HepG2 (cell line): Measurements from ENCODE around the gene TMEM125. TPM values are rescaled to one million over a fixed set of nuclear protein-coding genes. Genes with fewer than 3 reads are reported as not detected.
A peak's percentile ranks its signal among the peaks of the same experiment; 100 is the strongest.

Experiments
- ATM ChIP-seq: fragments of 450-650 bp; IDR thresholded peaks from 2 replicates; pipeline ENCODE4 v1.7.1; 2017; ENCODE audit warnings: mild to moderate bottlenecking, borderline replicate concordance
- KDM2A ChIP-seq: sonication (generic); formaldehyde crosslinking; IDR thresholded peaks from 2 replicates; pipeline ENCODE4 v1.4.0; 2020; ENCODE audit warnings: low read depth, missing genetic modification reagents, borderline replicate concordance
- NCOA5 ChIP-seq: sonication (generic); formaldehyde crosslinking; IDR thresholded peaks from 2 replicates; pipeline ENCODE4 v1.4.0; 2020; ENCODE audit warnings: missing genetic modification reagents
- RORA ChIP-seq: sonication (generic); formaldehyde crosslinking; IDR thresholded peaks from 2 replicates; pipeline ENCODE4 v1.5.0; 2020; ENCODE audit warnings: mild to moderate bottlenecking, missing genetic modification reagents, moderate library complexity
- SMC3 ChIP-seq: IDR thresholded peaks from 2 replicates; pipeline ENCODE4 v1.6.1; 2011; ENCODE audit warnings: low read length, improper control_type of control experiment
- SNRNP70 ChIP-seq: fragments of 200-400 bp; formaldehyde crosslinking; IDR thresholded peaks from 2 replicates; pipeline ENCODE4 v1.6.1; 2017; ENCODE audit warnings: mild to moderate bottlenecking, low read depth, low read length, moderate library complexity
- ZFP41 ChIP-seq: sonication (generic); formaldehyde crosslinking; IDR thresholded peaks from 2 replicates; pipeline ENCODE4 v1.4.0; 2020; ENCODE audit warnings: mild to moderate bottlenecking, missing genetic modification reagents, borderline replicate concordance
- ZNF142 ChIP-seq: sonication (generic); formaldehyde crosslinking; IDR thresholded peaks from 2 replicates; pipeline ENCODE4 v1.4.0; 2020; ENCODE audit warnings: missing genetic modification reagents
- ZNF253 ChIP-seq: sonication (generic); formaldehyde crosslinking; IDR thresholded peaks from 2 replicates; pipeline ENCODE4 v1.8.0; 2022; ENCODE audit warnings: mild to moderate bottlenecking, missing genetic modification reagents, borderline replicate concordance
- ZNF737 ChIP-seq: sonication (generic); formaldehyde crosslinking; IDR thresholded peaks from 2 replicates; pipeline ENCODE4 v1.5.0; 2020; ENCODE audit warnings: missing genetic modification reagents, mild to moderate bottlenecking, borderline replicate concordance
- polyA plus RNA-seq, 8 experiments: library from polyadenylated mRNA; depleted of rRNA in 3 of 8; stranded (reverse) in 7 of 8; unstranded in 1 of 8; fragments of >200 nt; fragmentation: Illumina TruSeq in 4 of 8; extraction: Trizol in 4 of 8; gene quantifications; 2 replicates each; pipeline versions ENCODE4 v1.2.1 to v1.2.3, GENCODE V29; 2011 to 2016; ENCODE audit warnings: low read depth in 4 of 8, missing spikeins in 1 of 8, mixed read lengths in 1 of 8; ENCODE audit not compliant: insufficient read depth in 1 of 8
- total RNA-seq, 5 experiments: library from RNA; depleted of rRNA; stranded (reverse); fragments of >200 nt; fragmentation: Illumina TruSeq; extraction: Trizol; gene quantifications; 2 replicates each; pipeline ENCODE4 v1.2.3, GENCODE V29; 2016; ENCODE audit warnings: low read depth in 1 of 5
- TF ChIP-seq, protein P1 (sequence below): sonication (generic); formaldehyde crosslinking; IDR thresholded peaks from 2 replicates; pipeline ENCODE4 v1.4.0; 2020; ENCODE audit warnings: missing genetic modification reagents, borderline replicate concordance
- TF ChIP-seq, protein P2 (sequence below): sonication (generic); formaldehyde crosslinking; IDR thresholded peaks from 2 replicates; pipeline ENCODE4 v1.5.0; 2020; ENCODE audit warnings: mild to moderate bottlenecking, low read depth, missing genetic modification reagents, borderline replicate concordance
- TF ChIP-seq, protein P3 (sequence below): IDR thresholded peaks from 2 replicates; pipeline ENCODE4 v1.6.1; 2012; ENCODE audit warnings: low read depth, low read length, improper control_type of control experiment

The TMEM125 gene
- total and polyA plus RNA-seq, 2 of the 13 experiments (the other 11 are each of a cell fraction or from before 2014, with no cell fraction given), result 0.03 TPM; not detected in 1

- TF ChIP-seq RORA (CRISPR knock-in tag) (no peak), SNRNP70 (no peak), ATM (no peak), ZNF142 (no peak), ZFP41 (CRISPR knock-in tag) (no peak), KDM2A (CRISPR knock-in tag) (0 out of 2 replicates have a peak, but pooled peaks have one; percentile 14), SMC3 (0 out of 2 replicates have a peak, but pooled peaks have one; percentile 10), ZNF737 (CRISPR knock-in tag) (no peak), NCOA5 (CRISPR knock-in tag) (no peak), ZNF253 (CRISPR knock-in tag) (no peak)
- TF ChIP-seq, protein P1, sequence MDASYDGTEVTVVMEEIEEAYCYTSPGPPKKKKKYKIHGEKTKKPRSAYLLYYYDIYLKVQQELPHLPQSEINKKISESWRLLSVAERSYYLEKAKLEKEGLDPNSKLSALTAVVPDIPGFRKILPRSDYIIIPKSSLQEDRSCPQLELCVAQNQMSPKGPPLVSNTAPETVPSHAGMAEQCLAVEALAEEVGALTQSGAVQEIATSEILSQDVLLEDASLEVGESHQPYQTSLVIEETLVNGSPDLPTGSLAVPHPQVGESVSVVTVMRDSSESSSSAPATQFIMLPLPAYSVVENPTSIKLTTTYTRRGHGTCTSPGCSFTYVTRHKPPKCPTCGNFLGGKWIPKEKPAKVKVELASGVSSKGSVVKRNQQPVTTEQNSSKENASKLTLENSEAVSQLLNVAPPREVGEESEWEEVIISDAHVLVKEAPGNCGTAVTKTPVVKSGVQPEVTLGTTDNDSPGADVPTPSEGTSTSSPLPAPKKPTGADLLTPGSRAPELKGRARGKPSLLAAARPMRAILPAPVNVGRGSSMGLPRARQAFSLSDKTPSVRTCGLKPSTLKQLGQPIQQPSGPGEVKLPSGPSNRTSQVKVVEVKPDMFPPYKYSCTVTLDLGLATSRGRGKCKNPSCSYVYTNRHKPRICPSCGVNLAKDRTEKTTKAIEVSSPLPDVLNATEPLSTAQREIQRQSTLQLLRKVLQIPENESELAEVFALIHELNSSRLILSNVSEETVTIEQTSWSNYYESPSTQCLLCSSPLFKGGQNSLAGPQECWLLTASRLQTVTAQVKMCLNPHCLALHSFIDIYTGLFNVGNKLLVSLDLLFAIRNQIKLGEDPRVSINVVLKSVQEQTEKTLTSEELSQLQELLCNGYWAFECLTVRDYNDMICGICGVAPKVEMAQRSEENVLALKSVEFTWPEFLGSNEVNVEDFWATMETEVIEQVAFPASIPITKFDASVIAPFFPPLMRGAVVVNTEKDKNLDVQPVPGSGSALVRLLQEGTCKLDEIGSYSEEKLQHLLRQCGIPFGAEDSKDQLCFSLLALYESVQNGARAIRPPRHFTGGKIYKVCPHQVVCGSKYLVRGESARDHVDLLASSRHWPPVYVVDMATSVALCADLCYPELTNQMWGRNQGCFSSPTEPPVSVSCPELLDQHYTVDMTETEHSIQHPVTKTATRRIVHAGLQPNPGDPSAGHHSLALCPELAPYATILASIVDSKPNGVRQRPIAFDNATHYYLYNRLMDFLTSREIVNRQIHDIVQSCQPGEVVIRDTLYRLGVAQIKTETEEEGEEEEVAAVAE (CRISPR knock-in tag), result no peak
- TF ChIP-seq, protein P2, sequence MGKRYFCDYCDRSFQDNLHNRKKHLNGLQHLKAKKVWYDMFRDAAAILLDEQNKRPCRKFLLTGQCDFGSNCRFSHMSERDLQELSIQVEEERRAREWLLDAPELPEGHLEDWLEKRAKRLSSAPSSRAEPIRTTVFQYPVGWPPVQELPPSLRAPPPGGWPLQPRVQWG (CRISPR knock-in tag), result no peak
- TF ChIP-seq, protein P3, sequence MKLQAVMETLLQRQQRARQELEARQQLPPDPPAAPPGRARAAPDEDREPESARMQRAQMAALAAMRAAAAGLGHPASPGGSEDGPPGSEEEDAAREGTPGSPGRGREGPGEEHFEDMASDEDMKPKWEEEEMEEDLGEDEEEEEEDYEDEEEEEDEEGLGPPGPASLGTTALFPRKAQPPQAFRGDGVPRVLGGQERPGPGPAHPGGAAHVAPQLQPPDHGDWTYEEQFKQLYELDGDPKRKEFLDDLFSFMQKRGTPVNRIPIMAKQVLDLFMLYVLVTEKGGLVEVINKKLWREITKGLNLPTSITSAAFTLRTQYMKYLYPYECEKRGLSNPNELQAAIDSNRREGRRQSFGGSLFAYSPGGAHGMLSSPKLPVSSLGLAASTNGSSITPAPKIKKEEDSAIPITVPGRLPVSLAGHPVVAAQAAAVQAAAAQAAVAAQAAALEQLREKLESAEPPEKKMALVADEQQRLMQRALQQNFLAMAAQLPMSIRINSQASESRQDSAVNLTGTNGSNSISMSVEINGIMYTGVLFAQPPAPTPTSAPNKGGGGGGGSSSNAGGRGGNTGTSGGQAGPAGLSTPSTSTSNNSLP, result no peak
Measured at GRCh38 chr1:43282220-43283195, 12.7 kb downstream of the TMEM125 start (continued).
